NOMO-1 treated with DMSO at 0.1 percent for 48 hours (cell line): ENCODE results near the gene KIR3DL2.
"Not testable (repeated sequence)": the region's sequence is repeated elsewhere in the genome, so short reads cannot be mapped to it uniquely, and the experiment has no call there.

Source experiments
- DNase-seq: peaks from one replicate; lab custom pipeline; 2025; ENCODE audit not compliant: unreplicated experiment; lab: John Stamatoyannopoulos, UW

Gene KIR3DL2

DNA sequence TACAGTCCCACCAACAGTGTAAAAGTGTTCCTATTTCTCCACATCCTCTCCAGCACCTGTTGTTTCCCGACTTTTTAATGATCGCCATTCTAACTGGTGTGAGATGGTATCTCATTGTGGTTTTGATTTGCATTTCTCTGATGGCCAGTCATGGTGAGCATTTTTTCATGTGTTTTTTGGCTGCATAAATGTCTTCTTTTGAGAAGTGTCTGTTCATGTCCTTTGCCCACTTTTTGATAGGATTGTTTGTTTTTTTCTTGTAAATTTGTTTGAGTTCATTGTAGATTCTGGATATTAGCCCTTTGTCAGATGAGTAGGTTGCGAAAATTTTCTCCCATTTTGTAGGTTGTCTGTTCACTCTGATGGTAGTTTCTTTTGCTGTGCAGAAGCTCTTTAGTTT lies 13.2 kb downstream of the KIR3DL2 start:
- not testable (repeated sequence) for DNase-seq

DNA sequence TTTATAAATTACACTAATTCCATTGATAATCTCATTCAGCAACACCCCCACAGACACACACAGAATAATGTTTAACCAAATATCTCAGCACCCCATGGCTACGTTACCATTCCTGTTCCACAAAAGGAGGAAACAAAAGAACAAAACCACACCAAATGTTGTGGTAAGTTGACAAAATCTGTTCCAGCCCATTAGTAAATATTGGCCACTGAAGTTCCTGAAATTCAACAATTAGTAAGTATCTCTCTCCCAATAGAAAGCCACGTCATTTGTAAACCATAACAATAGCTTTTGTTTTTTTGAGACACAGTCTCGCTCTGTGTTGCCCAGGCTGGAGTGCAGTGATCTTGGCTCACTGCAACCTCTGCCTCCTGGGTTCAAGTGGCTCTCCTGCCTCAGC lies 21.5 kb downstream of the KIR3DL2 start:
- peak; percentile 65 for DNase-seq

DNA sequence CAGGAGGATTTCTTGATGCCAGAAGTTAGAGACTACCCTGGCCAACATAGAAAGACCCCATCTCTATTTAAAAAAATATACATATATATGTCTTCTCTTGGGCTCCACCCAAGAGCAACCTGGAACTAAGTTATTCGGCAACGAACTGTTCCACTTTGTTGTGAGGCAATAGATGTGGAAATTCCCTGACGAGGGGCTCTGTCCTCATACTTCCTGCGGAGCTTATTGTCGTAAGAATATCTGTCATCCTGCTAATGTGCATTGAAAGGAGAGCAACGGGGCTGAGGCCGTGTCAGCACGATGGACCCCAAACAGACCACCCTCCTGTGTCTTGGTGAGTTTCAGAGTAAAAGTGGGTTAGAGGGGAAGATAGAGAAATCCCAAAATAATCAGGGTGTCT lies 23.7 kb downstream of the KIR3DL2 start, which contains the start of gene FCAR:
Gene FCAR, plus strand, starts transcription at position 246 of the 400 bp plus-strand sequence. Its CDS starts 55 bp downstream, at position 301.
- peak; percentile 84 for DNase-seq

DNA sequence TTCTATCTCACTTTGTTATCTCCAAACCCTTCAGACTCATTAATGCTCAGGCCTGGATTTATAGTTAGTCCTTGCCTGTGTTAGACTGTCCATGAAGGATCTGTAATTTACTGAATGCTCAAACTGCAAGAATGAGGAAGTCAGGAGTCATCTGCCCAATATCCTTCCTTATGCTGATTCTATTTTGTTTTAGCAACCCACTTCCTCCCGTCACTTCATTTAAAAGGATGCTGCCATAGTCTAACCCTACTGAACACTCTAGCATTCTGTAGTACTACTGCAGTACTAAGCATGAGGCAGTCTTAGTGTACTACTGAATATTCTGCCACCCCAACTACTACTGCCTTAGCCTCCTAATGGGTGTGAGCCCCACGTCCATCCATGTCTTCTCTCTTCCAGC lies 25.3 kb downstream of the KIR3DL2 start:
- DNase-seq, result peak; percentile 90

DNA sequence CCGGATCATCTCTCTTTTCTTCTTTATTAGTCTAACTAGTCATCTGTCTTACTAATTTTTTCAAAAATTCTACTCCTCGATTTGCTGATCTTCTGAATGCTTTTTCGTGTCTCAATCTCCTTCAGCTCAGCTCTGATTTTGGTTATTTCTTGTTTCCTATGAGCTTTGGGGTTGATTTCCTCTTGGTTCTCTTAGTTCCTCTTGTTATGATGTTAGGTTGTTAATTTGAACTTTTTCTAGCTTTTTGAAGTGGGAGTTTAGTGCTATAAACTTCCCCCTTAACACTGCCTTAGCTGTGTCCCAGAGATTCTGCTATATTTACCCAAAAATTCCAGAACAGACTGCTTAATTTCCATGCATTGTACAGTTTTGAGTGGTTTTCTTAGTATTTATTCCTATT lies 27.2 kb downstream of the KIR3DL2 start:
- peak; percentile 31 for DNase-seq

DNA sequence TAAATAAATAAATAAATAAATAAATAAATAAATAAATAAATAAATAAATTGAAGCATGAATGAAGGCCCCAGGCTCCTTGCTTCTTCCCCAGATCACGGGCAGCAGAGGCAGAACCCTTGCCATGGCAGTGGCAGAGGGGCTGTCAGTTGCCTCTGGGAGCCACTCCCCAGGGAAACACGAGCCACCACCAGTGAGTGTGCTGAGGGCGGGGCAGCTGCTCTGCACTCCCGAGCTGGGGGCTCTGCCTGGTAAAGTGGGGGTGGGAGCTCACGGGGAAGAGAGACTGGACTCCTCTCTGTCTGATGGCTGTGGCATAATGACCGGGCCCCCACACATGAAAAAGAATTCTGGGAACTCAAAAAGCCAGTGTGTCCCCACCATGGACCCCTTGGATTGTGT lies 31.6 kb downstream of the KIR3DL2 start:
- no peak for DNase-seq

DNA sequence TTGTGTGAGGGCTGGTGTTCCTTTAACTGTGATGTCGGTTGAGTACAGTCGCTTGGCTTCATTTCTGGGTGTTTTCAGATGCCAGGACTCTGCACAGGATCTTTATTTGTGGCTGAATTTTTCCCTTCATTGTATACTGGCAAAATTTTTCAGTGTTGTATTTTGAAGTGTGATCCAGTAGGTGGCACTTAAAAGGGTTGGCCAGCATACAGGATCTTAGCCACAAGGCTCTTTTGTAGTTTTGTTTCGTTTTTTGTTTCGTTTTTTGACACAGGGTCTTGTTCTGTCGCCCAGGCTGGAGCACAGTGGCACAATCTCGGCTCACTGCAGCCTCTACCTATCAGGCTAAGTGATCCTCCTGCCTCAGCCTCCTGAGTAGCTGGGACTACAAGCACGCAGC lies 32.5 kb downstream of the KIR3DL2 start:
- peak; percentile 12 for DNase-seq

DNA sequence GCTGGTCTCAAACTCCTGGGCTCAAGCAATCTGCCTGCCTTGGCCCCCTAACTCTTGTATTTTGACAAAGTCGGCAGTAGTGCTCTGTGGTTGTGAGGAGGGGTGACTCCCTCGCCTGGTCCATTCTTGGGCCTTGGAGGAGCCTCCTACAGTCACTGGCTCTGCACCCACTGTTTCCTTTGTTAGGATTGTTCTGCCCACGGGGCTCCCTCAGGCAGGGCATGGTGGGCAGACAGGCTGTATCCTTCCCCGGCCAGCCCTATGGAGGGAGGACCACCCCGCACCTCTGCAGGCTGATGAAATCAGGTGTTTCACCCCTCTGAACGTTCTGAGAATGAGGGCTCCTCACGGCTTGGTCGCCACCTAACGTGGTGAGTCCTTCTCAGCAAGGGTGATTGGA lies 33.0 kb downstream of the KIR3DL2 start:
- DNase-seq, result no peak

DNA sequence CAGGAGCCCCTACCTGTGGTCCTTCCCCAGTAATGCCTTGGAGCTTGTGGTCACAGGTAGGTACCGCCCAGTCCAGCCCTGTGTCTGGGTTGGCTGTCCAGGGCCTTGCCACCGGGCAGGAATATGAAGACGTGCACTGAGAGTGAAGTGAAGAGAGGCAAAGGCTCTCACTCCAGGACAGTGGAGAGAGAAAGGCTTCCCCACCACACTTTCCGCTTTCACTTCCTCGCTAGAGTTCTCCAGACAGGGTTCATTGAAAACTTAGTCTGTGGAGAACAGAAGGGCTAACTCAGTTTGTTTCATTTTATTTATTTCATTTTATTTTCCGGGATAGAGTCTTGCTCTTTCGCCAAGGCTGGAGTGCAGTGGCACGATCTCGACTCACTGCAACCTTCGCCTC lies 38.0 kb downstream of the KIR3DL2 start:
- DNase-seq, result no peak

DNA sequence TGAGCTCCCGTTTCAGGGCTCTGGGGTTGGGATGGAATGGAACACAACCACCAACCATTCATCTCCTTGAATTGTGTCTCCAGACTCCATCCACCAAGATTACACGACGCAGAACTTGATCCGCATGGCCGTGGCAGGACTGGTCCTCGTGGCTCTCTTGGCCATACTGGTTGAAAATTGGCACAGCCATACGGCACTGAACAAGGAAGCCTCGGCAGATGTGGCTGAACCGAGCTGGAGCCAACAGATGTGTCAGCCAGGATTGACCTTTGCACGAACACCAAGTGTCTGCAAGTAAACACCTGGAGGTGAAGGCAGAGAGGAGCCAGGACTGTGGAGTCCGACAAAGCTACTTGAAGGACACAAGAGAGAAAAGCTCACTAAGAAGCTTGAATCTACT lies 39.3 kb downstream of the KIR3DL2 start:
- no peak for DNase-seq

DNA sequence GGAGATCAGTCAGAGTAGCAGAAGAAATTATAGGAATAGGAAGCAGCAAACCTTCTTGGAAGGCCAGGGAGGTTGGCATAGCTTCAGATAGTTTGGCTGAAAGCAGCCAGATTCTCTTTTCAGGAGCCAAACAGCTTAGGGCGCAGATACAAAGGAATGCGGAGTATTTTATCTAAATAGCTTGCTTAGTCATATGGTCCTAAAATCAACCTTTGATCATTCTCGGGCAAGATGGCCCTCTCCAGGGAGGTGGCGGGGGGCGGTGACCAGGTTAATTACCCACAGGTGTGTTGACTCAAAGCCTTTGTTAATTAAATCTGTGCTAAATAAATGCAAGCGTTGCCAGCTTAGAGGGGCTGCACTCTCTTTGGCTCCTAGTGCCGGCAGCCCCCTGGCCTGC lies 43.2 kb downstream of the KIR3DL2 start:
- DNase-seq, result no peak

DNA sequence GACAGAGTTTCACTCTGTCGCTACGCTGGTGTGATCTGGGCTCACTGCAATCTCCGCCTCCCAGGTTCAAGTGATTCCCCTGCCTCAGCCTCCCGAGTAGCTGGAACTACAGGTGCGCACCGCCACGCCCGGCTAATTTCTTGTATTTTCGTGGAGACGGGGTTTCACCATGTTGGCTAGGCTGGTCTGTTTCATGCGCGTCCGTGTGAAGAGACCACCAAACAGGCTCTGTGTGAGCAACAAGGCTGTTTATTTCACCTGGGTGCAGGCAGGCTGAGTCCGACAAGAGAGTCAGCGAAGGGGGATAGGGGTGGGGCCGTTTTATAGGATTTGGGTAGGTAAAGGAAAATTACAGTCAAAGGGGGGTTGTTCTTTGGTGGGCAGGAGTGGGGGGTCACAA lies 43.9 kb downstream of the KIR3DL2 start:
- not testable (repeated sequence) for DNase-seq

DNA sequence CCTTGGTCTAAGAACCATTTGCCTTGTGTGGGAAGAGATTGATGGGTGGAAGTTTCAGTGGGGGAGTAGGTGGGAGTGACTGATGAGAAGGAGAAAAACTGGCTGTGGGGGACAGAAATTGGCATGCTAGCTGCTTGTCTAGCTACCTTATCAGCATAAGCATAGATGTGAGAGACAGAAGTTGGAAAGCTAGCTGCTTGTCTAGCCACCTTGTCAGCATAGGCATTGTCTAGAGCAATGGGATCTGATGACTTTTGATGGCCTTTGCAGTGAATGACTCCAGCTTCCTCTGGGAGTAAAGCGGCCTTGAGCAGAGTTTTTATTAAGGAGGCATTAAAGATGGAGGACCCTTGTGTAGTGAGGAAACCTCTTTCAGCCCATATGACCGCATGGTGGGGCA lies 45.8 kb downstream of the KIR3DL2 start:
- DNase-seq, result no peak

DNA sequence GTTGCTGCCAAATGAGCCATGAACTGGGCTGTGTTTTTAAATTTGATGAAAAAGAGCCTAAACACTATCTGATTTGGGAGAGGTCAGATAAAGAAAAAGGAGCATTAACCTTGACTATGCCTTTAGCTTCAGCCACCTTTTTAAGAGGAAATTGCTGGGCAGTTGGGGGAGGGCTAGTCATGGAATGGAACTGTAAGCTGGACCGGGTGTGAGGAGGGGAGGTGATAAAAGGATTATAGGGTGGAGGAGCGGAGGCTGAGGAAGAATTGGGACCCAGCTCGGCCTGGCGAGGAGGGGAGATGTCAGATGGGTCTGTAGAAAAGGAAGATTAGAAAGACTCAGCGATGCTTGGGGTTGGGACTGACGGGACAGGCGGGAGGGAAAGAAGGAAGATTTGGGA lies 48.4 kb downstream of the KIR3DL2 start:
- DNase-seq, result not testable (repeated sequence)

DNA sequence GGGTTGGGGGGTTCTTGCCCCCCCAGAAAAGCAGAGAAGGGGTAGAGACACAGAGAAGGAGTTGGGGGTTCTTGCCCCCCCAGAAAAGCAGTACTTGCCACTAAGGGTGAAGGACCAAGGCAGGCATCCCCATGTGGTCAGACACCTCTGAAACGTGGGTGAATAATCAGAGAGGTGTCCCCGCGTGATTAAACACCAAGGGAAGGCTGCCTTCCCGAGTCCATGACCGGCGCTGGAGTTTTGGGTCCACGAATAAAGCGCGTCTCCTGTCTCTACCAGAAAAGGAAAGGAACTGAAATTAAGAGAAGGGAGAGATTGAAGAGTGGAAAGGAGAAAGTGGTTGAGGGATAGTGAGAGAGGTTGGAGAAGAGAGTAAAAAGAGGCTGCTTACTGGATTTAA lies 49.4 kb downstream of the KIR3DL2 start:
- not testable (repeated sequence) for DNase-seq

DNA sequence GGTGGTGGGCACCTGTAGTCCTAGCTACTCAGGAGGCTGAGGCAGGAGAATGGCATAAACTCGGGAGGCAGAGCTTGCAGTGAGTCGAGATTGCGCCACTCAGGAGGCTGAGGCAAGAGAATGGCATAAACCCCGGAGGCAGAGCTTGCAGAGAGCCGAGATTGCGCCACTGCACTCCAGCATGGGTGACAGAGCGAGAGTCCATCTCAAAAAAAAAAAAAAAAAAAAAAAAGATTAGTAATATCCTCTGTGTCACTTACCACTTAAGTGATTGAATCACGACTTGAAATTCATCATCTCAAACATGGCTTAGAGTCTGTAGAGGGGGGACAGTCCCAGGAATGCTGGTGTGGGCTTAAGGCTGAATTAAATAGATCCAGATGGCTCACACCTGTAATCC lies 50.9 kb downstream of the KIR3DL2 start:
- DNase-seq, result peak; percentile 88

DNA sequence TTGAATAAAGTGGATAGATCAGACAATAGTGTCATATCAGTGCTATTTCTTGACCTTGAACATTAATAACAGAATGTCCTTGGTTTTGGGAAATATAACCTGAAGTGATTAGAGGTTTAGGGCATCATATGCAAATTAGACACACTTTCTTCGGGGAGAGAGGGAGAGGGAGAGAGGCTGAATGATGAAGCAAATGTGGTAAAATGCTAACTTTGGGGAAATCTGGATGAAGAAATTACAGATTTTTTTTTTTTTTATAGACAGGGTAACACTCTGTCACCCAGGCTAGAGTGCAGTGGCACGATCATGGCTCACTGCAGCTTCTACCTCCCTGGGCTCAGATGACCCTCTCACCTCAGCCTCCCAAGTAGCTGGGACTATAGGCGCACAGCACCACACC lies 51.8 kb downstream of the KIR3DL2 start:
- no peak for DNase-seq

DNA sequence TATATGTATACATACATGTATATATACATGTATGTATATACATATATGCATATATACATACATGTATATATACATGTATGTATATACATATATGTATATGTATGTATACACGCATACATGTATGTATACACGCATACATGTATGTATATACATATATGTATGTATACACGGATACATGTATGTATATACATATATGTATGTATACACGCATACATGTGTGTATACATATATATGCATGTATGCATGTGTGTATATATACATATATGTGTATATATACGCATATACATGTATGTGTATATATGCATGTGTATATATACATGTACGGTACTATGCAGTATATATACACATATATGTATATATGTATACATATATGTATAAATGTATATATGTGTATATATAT lies 53.1 kb downstream of the KIR3DL2 start:
- no peak for DNase-seq

DNA sequence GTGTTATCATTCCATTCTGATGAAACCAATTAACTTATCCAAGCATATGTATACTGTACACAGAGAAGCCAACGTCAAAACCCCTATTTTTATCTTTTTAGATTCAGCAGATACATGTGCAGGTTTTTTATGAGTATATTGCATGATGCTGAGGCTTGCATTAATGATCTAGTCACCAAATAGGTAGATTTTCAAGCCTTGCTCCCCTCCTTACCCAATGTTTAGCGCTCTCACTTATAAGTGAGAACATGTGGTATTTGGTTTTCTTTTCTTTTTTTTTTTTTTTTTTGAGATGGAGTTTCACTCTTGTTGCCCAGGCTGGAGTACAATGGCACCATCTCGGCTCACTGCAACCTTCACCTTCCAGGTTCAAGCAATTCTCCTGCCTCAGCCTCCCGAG lies 54.0 kb downstream of the KIR3DL2 start:
- DNase-seq, result not testable (repeated sequence)

DNA sequence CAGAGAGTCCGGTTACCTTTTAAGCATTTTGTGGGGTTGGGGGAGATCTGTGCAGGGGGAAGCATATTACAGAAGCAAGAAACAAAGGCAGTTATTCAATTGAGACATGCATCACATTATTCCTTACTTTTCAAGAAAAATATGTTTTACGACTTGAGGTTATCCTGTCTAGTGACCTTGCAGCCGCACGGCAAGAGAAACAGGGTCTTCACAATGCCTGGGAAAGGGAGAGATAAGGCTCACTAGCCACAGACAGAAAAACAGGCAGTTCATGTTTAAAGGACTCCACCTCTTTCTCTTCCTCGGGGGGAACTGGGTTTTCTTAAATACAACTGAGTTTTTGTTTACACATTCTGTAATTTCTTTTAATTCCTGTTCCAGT lies 55.2 kb downstream of the KIR3DL2 start:
- no peak for DNase-seq

DNA sequence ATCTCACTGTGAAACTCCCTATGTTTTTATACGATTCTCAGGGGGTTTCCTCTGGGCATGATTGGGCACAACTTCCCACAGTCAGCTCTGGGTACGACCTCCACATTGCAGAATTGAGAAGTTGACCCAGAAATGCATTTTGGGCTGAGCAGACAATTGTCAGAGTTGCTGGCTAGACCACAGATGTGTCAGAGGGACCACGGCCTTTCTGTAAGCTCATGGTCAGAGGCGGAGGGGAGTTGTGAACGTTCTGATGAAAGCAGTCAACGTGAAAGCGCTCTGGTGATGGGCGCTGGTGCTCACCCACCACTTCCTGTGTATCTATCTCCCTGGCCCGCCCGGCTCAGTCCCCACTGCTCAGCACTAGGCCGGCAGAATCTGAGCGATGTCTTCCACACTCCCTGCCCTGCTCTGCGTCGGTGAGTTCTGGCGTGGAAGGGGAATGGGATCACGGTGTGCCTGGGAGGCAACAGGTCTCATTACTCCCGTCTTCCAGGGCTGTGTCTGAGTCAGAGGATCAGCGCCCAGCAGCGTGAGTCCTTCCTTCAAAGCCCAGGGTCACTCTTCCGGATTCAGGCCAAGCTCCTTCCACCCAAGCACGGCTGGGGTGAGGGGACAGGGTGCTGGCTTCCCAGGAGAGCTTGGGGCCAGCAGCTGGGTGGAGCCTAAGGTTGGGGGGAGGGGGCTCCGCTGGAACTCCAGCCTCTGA lies 55.7 kb downstream of the KIR3DL2 start, which contains the start of gene NCR1:
Gene NCR1, plus strand, starts transcription at position 346 of the 709 bp plus-strand sequence. Its CDS starts 40 bp downstream, at position 386.
- peak; percentile 19 for DNase-seq

DNA sequence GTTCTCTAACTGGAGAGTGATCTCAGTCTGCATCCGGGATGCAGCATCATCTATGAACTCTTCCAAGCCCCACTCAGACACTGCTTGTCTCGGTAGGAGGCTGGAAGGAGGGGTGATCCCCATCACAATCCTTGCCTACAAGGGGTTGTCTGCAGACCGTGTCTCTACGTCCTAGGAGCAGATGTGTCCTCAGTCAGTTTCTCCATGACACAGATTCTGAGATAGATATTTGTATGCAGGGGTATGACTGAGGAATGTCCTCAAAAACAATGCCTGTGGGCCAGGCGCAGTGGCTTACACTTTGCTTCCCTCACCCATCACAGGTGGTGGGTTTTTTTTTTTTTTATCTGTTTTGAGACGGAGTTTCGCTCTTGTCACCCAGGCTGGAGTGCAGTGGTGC lies 56.6 kb downstream of the KIR3DL2 start:
- DNase-seq, result no peak

DNA sequence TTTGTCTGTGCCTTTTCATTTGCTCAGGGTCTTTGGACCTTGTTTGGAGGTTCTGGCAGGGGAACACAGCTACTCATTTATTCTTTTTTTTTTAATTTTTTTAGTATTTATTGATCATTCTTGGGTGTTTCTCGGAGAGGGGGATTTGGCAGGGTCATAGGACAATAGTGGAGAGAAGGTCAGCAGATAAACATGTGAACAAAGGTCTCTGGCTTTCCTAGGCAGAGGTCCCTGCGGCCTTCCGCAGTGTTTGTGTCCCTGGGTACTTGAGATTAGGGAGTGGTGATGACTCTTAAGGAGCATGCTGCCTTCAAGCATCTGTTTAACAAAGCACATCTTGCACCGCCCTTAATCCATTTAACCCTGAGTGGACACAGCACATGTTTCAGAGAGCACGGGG lies 57.7 kb downstream of the KIR3DL2 start:
- not testable (repeated sequence) for DNase-seq
